ENCODE data around the gene CLEC5A.
A peak's percentile ranks its signal among the peaks of the same experiment; 100 is the strongest.

CLEC5A gene

GRCh38 chr7:141928146-141928844 lies 18.5 kb downstream of the CLEC5A start:
- Histone ChIP-seq H3K18ac (ENCODE audit: low read length) (no peak overlapping the region), H3K36me3 (ENCODE audit: control insufficient read depth, insufficient read depth, low read length) (no peaks in the 10 kb centered on the region), H3K4me2 (ENCODE audit: low read length) (no peak overlapping the region), H2BK15ac (replicated peaks; ENCODE audit: low read depth) (no peak overlapping the region), H3K79me2 (ENCODE audit: control insufficient read depth, insufficient read depth, low read length) (no peaks in the 10 kb centered on the region), H4K5ac (ENCODE audit: low read length) (no peak overlapping the region), H4K8ac (ENCODE audit: low read depth, low read length) (no peak overlapping the region), H3K23ac (ENCODE audit: low read length) (no peak overlapping the region), H2AK5ac (ENCODE audit: low read length) (no peak overlapping the region), H3K27ac (ENCODE audit: low read depth, low read length) (no peak overlapping the region), H2BK5ac (ENCODE audit: low read length) (no peak overlapping the region), H3K9ac (ENCODE audit: low read length) (no peak overlapping the region), H3K4ac (ENCODE audit: low read depth, low read length) (no peak overlapping the region), H3K56ac (ENCODE audit: low read length) (no peak overlapping the region), H3K4me3 (ENCODE audit: low read length) (no peak overlapping the region), H3K4me1 (ENCODE audit: control insufficient read depth, low read depth, low read length) (no peaks in the 10 kb centered on the region), H3K79me1 (ENCODE audit: low read length) (no peaks in the 10 kb centered on the region), H2BK120ac (ENCODE audit: low read depth, low read length) (no peak overlapping the region), H3K27me3 (ENCODE audit: insufficient read depth, low read length, poor library complexity) (no peaks in the 10 kb centered on the region)
- WGBS (ENCODE audit: extremely low coverage, insufficient coverage, low lambda C conversion rate) = 100% methylated on average over 1 of the region's 2 CpGs
- DNase-seq = no peak

- no peak overlapping the region for H4K8ac ChIP-seq (ENCODE audit: low read depth, low read length)
- H3K23ac ChIP-seq (ENCODE audit: low read length) = no peak overlapping the region
- no peak overlapping the region for H3K4me3 ChIP-seq (ENCODE audit: low read length)
- H2BK5ac ChIP-seq (ENCODE audit: low read length) = no peak overlapping the region
- H2BK120ac ChIP-seq (ENCODE audit: low read depth, low read length) = no peak overlapping the region
- H3K36me3 ChIP-seq (ENCODE audit: control insufficient read depth, insufficient read depth, low read length) = no peaks in the 10 kb centered on the region
- no peak overlapping the region for H3K56ac ChIP-seq (ENCODE audit: low read length)
- no peak overlapping the region for H3K4ac ChIP-seq (ENCODE audit: low read depth, low read length)
- H3K18ac ChIP-seq (ENCODE audit: low read length) = no peak overlapping the region
- no peak overlapping the region for H4K5ac ChIP-seq (ENCODE audit: low read length)
- no peak overlapping the region for H3K9ac ChIP-seq (ENCODE audit: low read length)
- no peak overlapping the region for H3K27ac ChIP-seq (ENCODE audit: low read depth, low read length)
- no peak for DNase-seq
- no peaks in the 10 kb centered on the region for H3K79me2 ChIP-seq (ENCODE audit: control insufficient read depth, insufficient read depth, low read length)
- no peaks in the 10 kb centered on the region for H3K4me1 ChIP-seq (ENCODE audit: control insufficient read depth, low read depth, low read length)
- H2AK5ac ChIP-seq (ENCODE audit: low read length) = no peak overlapping the region
- H2BK15ac ChIP-seq (replicated peaks; ENCODE audit: low read depth) = no peak overlapping the region
- no CpG with 5 or more reads among the region's 1 CpG for WGBS (ENCODE audit: extremely low coverage, insufficient coverage, low lambda C conversion rate)
- no peaks in the 10 kb centered on the region for H3K79me1 ChIP-seq (ENCODE audit: low read length)
- no peak overlapping the region for H3K4me2 ChIP-seq (ENCODE audit: low read length)
- no peaks in the 10 kb centered on the region for H3K27me3 ChIP-seq (ENCODE audit: insufficient read depth, low read length, poor library complexity)
Observed at GRCh38 chr7:141920281-141920680, 26.5 kb downstream of the CLEC5A start.

- Histone ChIP-seq H3K18ac (ENCODE audit: low read length) (no peak within 1 kb of the TSS), H3K4me1 (ENCODE audit: control insufficient read depth, low read depth, low read length) (no peaks in the 10 kb centered on the region), H3K36me3 (ENCODE audit: control insufficient read depth, insufficient read depth, low read length) (no peaks in the 10 kb centered on the region), H3K4me2 (ENCODE audit: low read length) (no peak within 1 kb of the TSS), H3K9ac (ENCODE audit: low read length) (no peak within 1 kb of the TSS), H3K79me1 (ENCODE audit: low read length) (no peaks in the 10 kb centered on the region), H3K27ac (ENCODE audit: low read depth, low read length) (no peak within 1 kb of the TSS), H3K23ac (ENCODE audit: low read length) (no peak within 1 kb of the TSS), H2AK5ac (ENCODE audit: low read length) (no peak within 1 kb of the TSS), H3K4ac (ENCODE audit: low read depth, low read length) (no peak within 1 kb of the TSS), H3K27me3 (ENCODE audit: insufficient read depth, low read length, poor library complexity) (no peaks in the 10 kb centered on the region), H3K56ac (ENCODE audit: low read length) (no peak within 1 kb of the TSS), H2BK120ac (ENCODE audit: low read depth, low read length) (no peak within 1 kb of the TSS), H4K8ac (ENCODE audit: low read depth, low read length) (no peak within 1 kb of the TSS), H3K79me2 (ENCODE audit: control insufficient read depth, insufficient read depth, low read length) (no peaks in the 10 kb centered on the region), H2BK15ac (replicated peaks; ENCODE audit: low read depth) (no peak within 1 kb of the TSS), H2BK5ac (ENCODE audit: low read length) (no peak within 1 kb of the TSS), H3K4me3 (ENCODE audit: low read length) (no peak within 1 kb of the TSS), H4K5ac (ENCODE audit: low read length) (no peak within 1 kb of the TSS)
- DNase-seq = no peak
- no CpG with 5 or more reads among the region's 3 CpGs for WGBS (ENCODE audit: extremely low coverage, insufficient coverage, low lambda C conversion rate)
Observed at GRCh38 chr7:141916099-141916498, 30.7 kb downstream of the CLEC5A start, which contains the start of gene OR9A4. Gene OR9A4 (plus strand): TSS chr7:141916399. CDS start chr7:141918876, 2,477 bp downstream.

GRCh38 chr7:141915565-141915964 lies 31.2 kb downstream of the CLEC5A start:
- H3K56ac ChIP-seq (ENCODE audit: low read length) = no peak overlapping the region
- no peak overlapping the region for H3K4me2 ChIP-seq (ENCODE audit: low read length)
- no peak overlapping the region for H3K18ac ChIP-seq (ENCODE audit: low read length)
- H4K8ac ChIP-seq (ENCODE audit: low read depth, low read length) = no peak overlapping the region
- peak; percentile 22 for DNase-seq
- H3K27me3 ChIP-seq (ENCODE audit: insufficient read depth, low read length, poor library complexity) = no peaks in the 10 kb centered on the region
- H2BK120ac ChIP-seq (ENCODE audit: low read depth, low read length) = no peak overlapping the region
- no peak overlapping the region for H3K27ac ChIP-seq (ENCODE audit: low read depth, low read length)
- H2BK5ac ChIP-seq (ENCODE audit: low read length) = no peak overlapping the region
- no peaks in the 10 kb centered on the region for H3K36me3 ChIP-seq (ENCODE audit: control insufficient read depth, insufficient read depth, low read length)
- H3K79me1 ChIP-seq (ENCODE audit: low read length) = no peaks in the 10 kb centered on the region
- H3K4ac ChIP-seq (ENCODE audit: low read depth, low read length) = no peak overlapping the region
- H3K23ac ChIP-seq (ENCODE audit: low read length) = no peak overlapping the region
- H3K4me3 ChIP-seq (ENCODE audit: low read length) = no peak overlapping the region
- H3K79me2 ChIP-seq (ENCODE audit: control insufficient read depth, insufficient read depth, low read length) = no peaks in the 10 kb centered on the region
- no CpG with 5 or more reads among the region's 2 CpGs for WGBS (ENCODE audit: extremely low coverage, insufficient coverage, low lambda C conversion rate)
- H4K5ac ChIP-seq (ENCODE audit: low read length) = no peak overlapping the region
- H3K4me1 ChIP-seq (ENCODE audit: control insufficient read depth, low read depth, low read length) = no peaks in the 10 kb centered on the region
- H3K9ac ChIP-seq (ENCODE audit: low read length) = no peak overlapping the region
- H2BK15ac ChIP-seq (replicated peaks; ENCODE audit: low read depth) = no peak overlapping the region
- H2AK5ac ChIP-seq (ENCODE audit: low read length) = no peak overlapping the region

- no peak overlapping the region for H2AK5ac ChIP-seq (ENCODE audit: low read length)
- no peak overlapping the region for H3K4me2 ChIP-seq (ENCODE audit: low read length)
- H3K9ac ChIP-seq (ENCODE audit: low read length) = no peak overlapping the region
- no peak overlapping the region for H3K27ac ChIP-seq (ENCODE audit: low read depth, low read length)
- no peak overlapping the region for H3K18ac ChIP-seq (ENCODE audit: low read length)
- no peak overlapping the region for H3K4me3 ChIP-seq (ENCODE audit: low read length)
- no peak overlapping the region for H3K23ac ChIP-seq (ENCODE audit: low read length)
- H3K56ac ChIP-seq (ENCODE audit: low read length) = no peak overlapping the region
- no peak overlapping the region for H2BK120ac ChIP-seq (ENCODE audit: low read depth, low read length)
- no peak overlapping the region for H4K8ac ChIP-seq (ENCODE audit: low read depth, low read length)
- H3K79me1 ChIP-seq (ENCODE audit: low read length) = no peaks in the 10 kb centered on the region
- no peak overlapping the region for H2BK5ac ChIP-seq (ENCODE audit: low read length)
- H4K5ac ChIP-seq (ENCODE audit: low read length) = no peak overlapping the region
- H3K4ac ChIP-seq (ENCODE audit: low read depth, low read length) = no peak overlapping the region
- DNase-seq = no peak
- no peaks in the 10 kb centered on the region for H3K27me3 ChIP-seq (ENCODE audit: insufficient read depth, low read length, poor library complexity)
- no peaks in the 10 kb centered on the region for H3K36me3 ChIP-seq (ENCODE audit: control insufficient read depth, insufficient read depth, low read length)
- no peaks in the 10 kb centered on the region for H3K4me1 ChIP-seq (ENCODE audit: control insufficient read depth, low read depth, low read length)
- no peaks in the 10 kb centered on the region for H3K79me2 ChIP-seq (ENCODE audit: control insufficient read depth, insufficient read depth, low read length)
- H2BK15ac ChIP-seq (replicated peaks; ENCODE audit: low read depth) = no peak overlapping the region
Observed at GRCh38 chr7:141911391-141911790, 35.4 kb downstream of the CLEC5A start.

- Histone ChIP-seq H4K5ac (ENCODE audit: low read length) (no peak overlapping the region), H3K56ac (ENCODE audit: low read length) (no peak overlapping the region), H3K23ac (ENCODE audit: low read length) (no peak overlapping the region), H2BK15ac (replicated peaks; ENCODE audit: low read depth) (no peak overlapping the region), H2AK5ac (ENCODE audit: low read length) (no peak overlapping the region), H3K18ac (ENCODE audit: low read length) (no peak overlapping the region), H2BK5ac (ENCODE audit: low read length) (no peak overlapping the region), H3K27me3 (ENCODE audit: insufficient read depth, low read length, poor library complexity) (no peaks in the 10 kb centered on the region), H3K4me2 (ENCODE audit: low read length) (no peak overlapping the region), H2BK120ac (ENCODE audit: low read depth, low read length) (no peak overlapping the region), H3K79me2 (ENCODE audit: control insufficient read depth, insufficient read depth, low read length) (no peaks in the 10 kb centered on the region), H3K9ac (ENCODE audit: low read length) (no peak overlapping the region), H4K8ac (ENCODE audit: low read depth, low read length) (no peak overlapping the region), H3K4me3 (ENCODE audit: low read length) (no peak overlapping the region), H3K79me1 (ENCODE audit: low read length) (no peaks in the 10 kb centered on the region), H3K27ac (ENCODE audit: low read depth, low read length) (no peak overlapping the region), H3K36me3 (ENCODE audit: control insufficient read depth, insufficient read depth, low read length) (no peaks in the 10 kb centered on the region), H3K4ac (ENCODE audit: low read depth, low read length) (no peak overlapping the region), H3K4me1 (ENCODE audit: control insufficient read depth, low read depth, low read length) (no peaks in the 10 kb centered on the region)
- WGBS (ENCODE audit: extremely low coverage, insufficient coverage, low lambda C conversion rate) = no CpG with 5 or more reads among the region's 4 CpGs
- DNase-seq = no peak
Observed at GRCh38 chr7:141906285-141906684, 40.5 kb downstream of the CLEC5A start.

All from mesendoderm (in vitro differentiated cells).